Activated CD4-positive, alpha-beta T cell treated with anti-CD3 and anti-CD28 coated beads, Interleukin-2, amount 50 U/mL, for 16 hours (primary cell): ENCODE results near the gene TNKS1BP1.

ENCODE experiments used
- DNase-seq: peaks from one replicate; pipeline ENCODE4 v3.0.0-alpha.2; 2020

TNKS1BP1 gene

GRCh38 chr11:57279116-57279515, 45.6 kb downstream of the TNKS1BP1 start:
- no peak for DNase-seq

- no peak for DNase-seq
Measured at GRCh38 chr11:57278721-57279095, 46.0 kb downstream of the TNKS1BP1 start.

GRCh38 chr11:57277845-57278720, 46.7 kb downstream of the TNKS1BP1 start:
- peak; percentile 40 for DNase-seq

GRCh38 chr11:57276971-57277675, 47.6 kb downstream of the TNKS1BP1 start:
- DNase-seq: no peak

GRCh38 chr11:57276169-57276970, 48.4 kb downstream of the TNKS1BP1 start:
- DNase-seq: no peak

GRCh38 chr11:57275582-57275981, 49.2 kb downstream of the TNKS1BP1 start:
- no peak for DNase-seq

- no peak for DNase-seq
Measured at GRCh38 chr11:57274904-57275498, 49.8 kb downstream of the TNKS1BP1 start.

- DNase-seq: no peak
Measured at GRCh38 chr11:57273448-57274058, 51.2 kb downstream of the TNKS1BP1 start.

GRCh38 chr11:57269571-57270021, 55.2 kb downstream of the TNKS1BP1 start:
- no peak for DNase-seq

GRCh38 chr11:57266157-57266556, 58.6 kb downstream of the TNKS1BP1 start:
- no peak for DNase-seq

GRCh38 chr11:57263351-57263750, 61.4 kb downstream of the TNKS1BP1 start:
- no peak for DNase-seq

- no peak for DNase-seq
Measured at GRCh38 chr11:57262157-57262556, 62.6 kb downstream of the TNKS1BP1 start.

- no peak for DNase-seq
Measured at GRCh38 chr11:57260937-57261783, 63.6 kb downstream of the TNKS1BP1 start.

- no peak for DNase-seq
Measured at GRCh38 chr11:57256119-57256518, 68.6 kb downstream of the TNKS1BP1 start.

- no peak for DNase-seq
Measured at GRCh38 chr11:57255618-57256017, 69.1 kb downstream of the TNKS1BP1 start.

GRCh38 chr11:57254631-57255030, 70.1 kb downstream of the TNKS1BP1 start:
- DNase-seq: no peak

GRCh38 chr11:57251491-57252104, 73.2 kb downstream of the TNKS1BP1 start:
- no peak for DNase-seq

GRCh38 chr11:57251037-57251436, 73.7 kb downstream of the TNKS1BP1 start:
- no peak for DNase-seq
